NOMO-1 treated with dmso at 0.1 percent for 144 hours (cell line): ENCODE measurements around the gene DCTD.

Experiments used
- DNase-seq: peaks from one replicate; lab custom pipeline; 2025; ENCODE audit not compliant: unreplicated experiment; lab: John Stamatoyannopoulos, UW

The DCTD gene

DNA sequence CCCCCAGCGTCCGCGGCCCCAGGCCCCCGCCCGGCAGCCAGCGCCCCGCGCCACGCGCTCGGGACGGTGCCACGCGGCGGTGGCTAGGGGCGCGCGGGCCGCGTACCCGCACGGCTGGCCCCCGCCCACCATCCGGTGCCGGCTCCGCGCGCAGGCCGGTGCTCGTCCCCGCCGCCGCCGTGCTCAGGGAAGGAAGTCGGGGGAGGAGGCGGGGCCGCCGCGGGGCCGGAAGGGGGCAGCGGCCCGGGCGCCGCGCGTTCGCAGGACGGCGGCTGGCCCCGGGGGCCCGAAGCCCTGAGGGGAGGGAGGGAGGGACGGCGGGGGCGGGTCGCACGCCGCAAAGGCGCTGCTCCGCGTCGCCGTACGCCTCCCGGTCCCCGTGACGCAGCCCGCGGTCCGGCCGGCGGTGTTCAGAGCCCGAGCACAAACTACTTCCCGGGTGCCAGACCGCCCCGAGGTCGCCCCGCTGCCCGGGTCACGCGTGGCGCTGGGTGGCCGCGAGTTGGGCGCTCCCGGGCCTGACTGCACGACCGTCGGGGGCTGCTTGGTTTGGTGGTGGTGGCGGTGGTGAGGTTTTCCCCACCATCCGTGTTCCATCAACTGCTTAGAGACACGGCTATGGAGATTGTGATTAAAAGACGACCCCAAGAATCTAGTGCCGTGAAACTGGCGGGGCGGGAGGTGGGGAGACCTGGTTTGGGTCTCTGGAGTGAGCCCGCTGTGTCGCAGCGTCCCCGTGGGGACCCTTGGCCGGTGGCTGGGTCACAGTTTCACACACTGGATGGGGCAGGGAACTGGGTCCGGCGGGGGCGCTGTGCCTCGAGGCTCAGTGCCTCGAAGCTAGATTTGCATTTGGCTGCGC is at the start of gene DCTD:
Gene DCTD, minus strand, starts transcription at position 205 of the 862 bp plus-strand sequence. CDS start 1,818 bp downstream, outside the sequence.
- DNase-seq, result peak; percentile 49

GRCh38 chr4:182960746-182961145 is 43.6 kb upstream of the DCTD start:
- no peak for DNase-seq

- DNase-seq, result no peak
Measured at GRCh38 chr4:182960228-182960627, 43.0 kb upstream of the DCTD start.

GRCh38 chr4:182955411-182955810 is 38.2 kb upstream of the DCTD start:
- DNase-seq, result no peak

DNA sequence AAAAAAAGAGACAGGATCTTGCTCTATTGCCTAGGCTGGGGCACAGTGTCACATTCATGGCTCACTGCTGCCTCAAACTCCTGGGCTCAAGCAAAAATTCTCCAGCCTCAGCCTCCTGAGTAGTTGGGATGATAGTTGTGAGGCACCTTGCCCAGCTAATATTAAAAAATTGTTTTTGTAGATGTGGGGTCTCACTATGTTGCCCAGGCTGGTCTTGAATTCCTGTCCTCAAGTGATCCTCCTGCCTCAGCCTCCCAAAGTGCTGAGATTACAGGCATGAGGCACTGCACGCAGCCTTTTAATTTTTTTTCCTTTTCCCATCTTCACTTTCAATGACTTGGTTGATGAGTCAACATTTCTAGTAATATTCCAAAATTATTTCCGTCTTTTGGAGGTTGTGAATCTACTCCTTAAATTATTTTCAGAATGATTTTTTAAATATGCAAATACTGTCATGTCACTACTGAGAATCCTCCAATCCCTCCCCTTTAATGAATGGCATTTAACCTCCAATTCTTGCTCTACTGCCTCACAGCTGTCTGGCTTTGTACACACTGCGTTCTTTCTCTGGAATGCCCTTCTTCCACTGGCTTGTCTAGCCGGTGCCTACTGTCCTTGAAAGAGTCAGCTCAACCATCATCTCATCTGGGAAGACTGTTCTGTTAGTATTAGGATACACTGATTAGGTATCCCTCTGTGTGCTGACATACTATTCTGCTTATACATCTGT is 27.5 kb upstream of the DCTD start:
- no peak for DNase-seq

- DNase-seq, result no peak
Measured at GRCh38 chr4:182939680-182940079, 22.5 kb upstream of the DCTD start.

DNA sequence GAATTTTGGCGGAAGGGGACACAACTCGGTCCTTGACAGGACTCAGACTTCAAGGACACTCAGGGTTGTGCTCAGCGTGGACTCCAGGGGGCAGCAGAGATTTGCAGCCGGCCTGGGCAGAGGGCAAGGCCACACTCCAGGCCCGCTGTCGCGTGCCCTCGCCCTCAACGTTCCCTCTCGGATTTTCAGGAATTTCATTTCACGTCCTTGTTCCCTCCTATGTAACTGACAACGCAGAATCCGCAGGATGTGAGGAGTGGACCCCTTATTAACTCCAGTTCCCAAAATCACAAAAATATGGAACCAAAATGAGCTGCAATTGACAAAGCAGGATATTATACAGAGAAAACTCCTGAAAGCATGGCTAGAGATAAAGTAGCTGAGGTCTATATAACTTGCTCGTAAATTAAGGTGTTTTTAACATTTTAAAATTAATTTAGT is 21.0 kb upstream of the DCTD start:
- peak; percentile 54 for DNase-seq

DNA sequence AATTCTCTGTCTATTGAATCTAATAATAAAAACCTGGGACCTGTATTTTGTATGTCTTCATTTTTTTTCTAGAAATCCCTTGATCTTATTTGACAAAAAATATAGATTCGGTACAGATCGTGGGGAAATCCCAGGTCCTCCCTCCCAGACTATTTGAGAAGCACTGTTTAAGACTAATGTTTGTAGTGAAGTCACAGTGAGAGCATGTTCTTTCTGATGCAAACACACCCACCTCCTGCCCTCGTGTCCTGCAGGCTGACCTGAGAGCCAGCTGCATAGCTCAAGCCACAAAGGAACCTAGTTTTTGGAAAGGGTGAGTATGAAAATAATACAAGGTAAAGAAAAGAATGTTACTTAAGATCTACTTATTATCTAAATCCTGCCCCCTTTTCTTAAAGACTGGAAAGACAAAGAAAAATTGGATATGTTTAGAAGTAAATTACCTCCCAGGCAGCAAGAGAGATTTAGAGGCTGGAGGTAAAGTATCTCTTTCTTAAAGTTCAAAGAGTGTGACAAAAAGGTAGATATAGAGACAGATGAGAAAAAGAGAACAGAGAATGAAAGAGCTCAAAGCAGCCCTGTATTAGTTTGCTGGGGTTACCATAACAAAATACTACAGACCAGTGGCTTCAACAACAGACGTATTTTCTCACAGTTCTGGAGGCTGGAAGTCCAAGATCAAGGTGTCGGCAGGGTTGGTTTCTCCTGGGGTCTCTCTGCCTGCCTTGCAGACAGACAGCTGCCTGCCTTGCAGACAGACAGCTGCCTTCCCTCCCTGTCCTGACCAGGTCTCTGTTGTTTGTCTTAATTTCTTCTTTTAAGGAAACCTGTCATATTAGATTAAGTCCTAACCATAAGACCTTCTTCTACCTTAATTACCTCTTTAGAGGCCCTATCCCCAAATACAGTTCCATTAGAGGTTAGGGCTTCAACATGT is 20.4 kb upstream of the DCTD start:
- no peak for DNase-seq

GRCh38 chr4:182932651-182933050 is 15.5 kb upstream of the DCTD start:
- no peak for DNase-seq

DNA sequence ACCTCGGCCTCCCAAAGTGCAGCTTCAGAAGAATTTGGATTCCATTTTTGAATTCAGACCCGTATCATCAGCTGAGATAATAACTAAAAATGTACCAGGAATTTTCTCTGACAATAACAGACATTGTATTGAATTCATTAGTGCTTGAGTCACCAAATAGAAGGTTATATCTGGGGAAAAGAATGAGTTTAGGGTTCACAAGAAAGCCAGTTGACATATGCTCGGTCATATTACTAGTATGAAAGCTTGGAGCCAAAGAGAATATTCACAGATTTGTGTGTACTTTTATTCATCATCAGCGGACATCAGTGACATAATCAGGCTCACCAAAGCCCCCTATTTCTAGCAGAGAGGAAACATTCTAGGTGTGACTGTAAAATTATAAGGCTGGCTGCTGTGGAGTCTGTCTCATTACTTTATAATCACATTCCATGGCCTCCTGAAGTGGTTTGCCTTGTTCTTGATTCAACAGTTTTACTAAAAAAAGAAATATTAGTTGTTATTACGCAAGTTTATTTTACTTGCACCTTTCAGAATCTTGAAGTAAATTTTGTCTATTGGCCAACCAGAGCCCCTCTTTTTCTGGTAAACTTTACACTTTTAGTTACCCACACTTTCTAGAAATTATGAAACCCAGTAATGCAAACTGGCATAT is 14.6 kb upstream of the DCTD start:
- no peak for DNase-seq

DNA sequence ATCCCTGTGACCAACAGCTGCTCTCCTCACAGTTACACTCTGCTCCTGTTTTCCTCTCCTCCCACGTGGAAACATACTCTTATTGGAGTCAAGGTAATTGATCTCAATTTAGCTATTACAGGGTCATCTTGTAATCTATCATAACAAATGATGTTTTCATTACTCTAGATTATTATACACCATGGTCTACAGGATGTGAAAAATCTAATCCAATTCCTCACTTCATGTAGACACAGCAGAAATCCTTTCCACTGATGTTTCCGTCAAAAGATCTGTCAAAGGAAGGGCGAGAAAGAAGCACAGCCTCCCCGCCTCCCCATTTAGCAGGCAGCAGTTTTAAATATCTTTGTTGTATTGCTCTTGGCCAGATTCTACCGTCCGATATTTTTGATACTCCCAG is 13.7 kb upstream of the DCTD start:
- no peak for DNase-seq

DNA sequence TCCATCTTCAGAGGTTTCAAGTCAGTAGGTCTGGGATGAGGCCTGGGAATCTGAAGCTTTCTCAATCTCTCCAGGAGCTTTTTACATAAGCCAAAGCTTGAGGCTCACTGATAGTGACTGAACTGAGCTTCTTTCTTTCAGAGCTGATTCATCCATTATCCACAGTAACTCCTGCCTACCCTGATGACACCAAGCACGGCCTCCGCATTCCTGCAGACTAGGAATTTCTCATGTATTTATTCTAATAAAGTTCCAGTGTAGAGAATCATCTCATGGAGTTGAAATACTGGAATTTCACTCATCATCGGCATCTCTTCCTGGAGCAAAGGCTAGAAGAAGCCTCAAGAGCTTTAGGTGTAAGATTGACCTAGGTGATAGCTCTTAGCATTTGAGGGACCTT is 12.1 kb upstream of the DCTD start:
- no peak for DNase-seq

DNA sequence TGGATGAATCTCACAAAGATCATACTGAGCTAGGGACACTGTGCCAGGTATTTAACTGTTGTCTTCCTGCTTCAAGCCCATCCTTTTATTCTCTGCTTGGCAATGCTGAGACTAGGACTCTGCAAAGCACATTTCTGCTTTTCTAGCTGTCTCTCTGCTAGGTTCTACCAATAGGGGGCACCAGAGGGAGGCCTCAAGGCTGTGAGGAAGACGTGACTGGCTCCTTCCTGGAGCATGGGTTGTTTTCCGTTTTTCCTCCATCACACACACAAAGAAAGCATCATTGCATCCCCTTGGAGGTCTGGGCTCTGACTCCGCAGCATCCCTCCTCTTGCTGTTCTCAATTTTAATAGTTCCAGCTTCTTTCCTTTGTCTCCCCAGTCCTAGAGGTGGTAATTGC is 10.9 kb upstream of the DCTD start:
- DNase-seq, result no peak

DNA sequence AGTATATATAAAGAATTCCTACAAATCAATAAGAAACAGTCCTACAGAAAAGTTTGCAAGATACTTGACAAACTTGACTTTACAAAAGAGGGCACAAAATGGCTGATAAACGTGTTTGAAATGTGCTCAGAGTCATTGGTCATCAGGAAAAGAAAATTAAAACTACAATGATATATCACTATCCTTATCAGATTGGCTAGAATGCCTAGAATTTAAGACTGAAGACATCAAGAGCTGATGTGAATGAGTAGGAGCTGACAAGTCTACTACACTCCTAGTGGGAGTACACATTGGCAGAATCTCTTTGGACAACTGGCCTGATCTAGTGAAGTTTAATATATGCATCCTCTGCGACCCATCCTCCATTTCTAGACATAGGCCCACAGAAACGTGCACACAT is 10.3 kb upstream of the DCTD start:
- no peak for DNase-seq

- DNase-seq, result no peak
Measured at GRCh38 chr4:182925855-182926254, 8.7 kb upstream of the DCTD start.

DNA sequence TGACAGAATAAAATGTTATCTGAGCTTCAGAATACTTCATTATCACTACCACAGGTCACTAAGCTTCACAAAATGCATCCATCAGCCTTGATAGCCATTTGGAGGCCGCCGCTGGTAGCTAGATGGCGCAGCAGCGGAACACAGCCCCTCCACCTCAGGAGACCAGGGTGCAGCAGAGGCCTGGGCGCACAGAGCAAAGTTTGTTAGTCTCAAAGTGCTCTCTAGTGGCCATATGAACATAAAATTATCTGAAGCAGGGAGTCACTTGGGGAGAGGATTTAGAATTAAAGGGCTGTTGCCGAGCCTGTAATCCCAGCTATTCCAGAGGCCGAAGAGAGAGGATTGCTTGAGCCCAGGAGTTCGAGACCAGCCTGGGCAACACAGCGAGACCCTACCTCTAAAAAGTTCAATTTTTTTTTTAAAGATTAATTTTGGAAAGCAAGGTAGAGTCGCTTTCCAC is 8.1 kb upstream of the DCTD start:
- DNase-seq, result peak; percentile 78

DNA sequence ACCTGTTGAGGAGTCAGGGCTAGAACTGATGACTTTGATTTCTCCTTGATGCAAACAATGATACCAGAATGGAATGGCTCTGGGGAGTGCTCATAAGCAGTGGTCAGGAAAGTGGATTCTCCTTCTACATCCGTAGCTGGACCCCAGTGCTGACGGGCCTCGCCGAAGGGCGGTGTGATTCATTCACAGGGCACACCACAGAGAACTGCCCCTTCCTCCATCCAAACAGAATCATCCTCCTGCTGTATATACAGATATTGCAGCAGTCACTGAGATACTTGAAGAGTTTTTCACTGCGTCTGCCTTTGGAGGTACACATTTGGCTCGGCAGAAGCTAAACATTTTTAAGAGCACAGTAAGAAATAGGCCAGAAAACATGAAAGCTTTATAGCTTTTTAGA is 7.3 kb upstream of the DCTD start:
- no peak for DNase-seq

- DNase-seq, result no peak
Measured at GRCh38 chr4:182923796-182924340, 6.7 kb upstream of the DCTD start.

GRCh38 chr4:182923366-182923765 is 6.2 kb upstream of the DCTD start:
- DNase-seq, result no peak
